Memory B cell (primary cell): ENCODE results near the gene MTPN.

Experiments used
- ATAC-seq: fragments of 150-1000 bp; cut with Tn5 transposase; 2 replicates; pipeline ENCODE4 v1.10.0; 2021; ENCODE audit warnings: low read depth, mild to moderate bottlenecking, moderate library complexity
- DNase-seq, 2 donors: peaks; one replicate each; pipeline ENCODE4 v3.0.0; 2022; ENCODE audit warnings: low spot score in 2 of 2
- H3K27ac Mint-ChIP-seq: one replicate; pipeline ENCODE4 v1.8.0; 2022; ENCODE audit warnings: mild to moderate bottlenecking, moderate library complexity, mixed read lengths
- H3K27me3 Mint-ChIP-seq: one replicate; pipeline ENCODE4 v1.8.0; 2022; ENCODE audit warnings: mixed read lengths
- H3K36me3 Mint-ChIP-seq: one replicate; pipeline ENCODE4 v1.8.0; 2022; ENCODE audit warnings: mild to moderate bottlenecking, mixed read lengths
- H3K4me1 Mint-ChIP-seq: one replicate; pipeline ENCODE4 v1.8.0; 2022; ENCODE audit warnings: mixed read lengths
- H3K4me3 Mint-ChIP-seq: one replicate; pipeline ENCODE4 v1.8.0; 2022; ENCODE audit warnings: mild to moderate bottlenecking, moderate library complexity, mixed read lengths
- H3K9me3 Mint-ChIP-seq: one replicate; pipeline ENCODE4 v1.8.0; 2022; ENCODE audit warnings: mixed read lengths

The MTPN gene

GRCh38 chr7:136000288-136000913, 23.2 kb upstream of the MTPN start:
- no peak for DNase-seq
- no peak overlapping the region for H3K4me3 Mint-ChIP-seq
- H3K36me3 Mint-ChIP-seq, result peaks cover 14% of the 10 kb centered on the region
- no peaks in the 10 kb centered on the region for H3K27me3 Mint-ChIP-seq
- H3K27ac Mint-ChIP-seq, result no peak overlapping the region
- peaks cover 7% of the 10 kb centered on the region for H3K9me3 Mint-ChIP-seq
- peaks cover 2% of the 10 kb centered on the region for H3K4me1 Mint-ChIP-seq
- no peak for ATAC-seq

- Mint-ChIP-seq H3K27ac (no peak overlapping the region), H3K27me3 (no peaks in the 10 kb centered on the region), H3K36me3 (peaks cover 14% of the 10 kb centered on the region), H3K4me3 (no peak overlapping the region), H3K4me1 (peaks cover 13% of the 10 kb centered on the region), H3K9me3 (peaks cover 7% of the 10 kb centered on the region)
- no peak for DNase-seq
- ATAC-seq, result no peak
Observed at GRCh38 chr7:135998081-135998480, 20.9 kb upstream of the MTPN start.

GRCh38 chr7:135995748-135996147, 18.6 kb upstream of the MTPN start:
- peaks cover 13% of the 10 kb centered on the region for H3K4me1 Mint-ChIP-seq
- H3K9me3 Mint-ChIP-seq, result peaks cover 5% of the 10 kb centered on the region
- no peak for ATAC-seq
- no peaks in the 10 kb centered on the region for H3K27me3 Mint-ChIP-seq
- DNase-seq, result no peak
- H3K27ac Mint-ChIP-seq, result no peak overlapping the region
- H3K36me3 Mint-ChIP-seq, result peaks cover 12% of the 10 kb centered on the region
- no peak overlapping the region for H3K4me3 Mint-ChIP-seq

- no peak overlapping the region for H3K27ac Mint-ChIP-seq
- DNase-seq (no peak), ATAC-seq (no peak)
- H3K36me3 Mint-ChIP-seq, result peaks cover 8% of the 10 kb centered on the region
- H3K4me3 Mint-ChIP-seq, result no peak overlapping the region
- H3K9me3 Mint-ChIP-seq, result no peaks in the 10 kb centered on the region
- H3K27me3 Mint-ChIP-seq, result no peaks in the 10 kb centered on the region
- peaks cover 20% of the 10 kb centered on the region for H3K4me1 Mint-ChIP-seq
Observed at GRCh38 chr7:135994466-135995205, 17.5 kb upstream of the MTPN start.

GRCh38 chr7:135993950-135994349, 16.8 kb upstream of the MTPN start:
- Mint-ChIP-seq H3K9me3 (no peaks in the 10 kb centered on the region), H3K27ac (peak overlapping the region; percentile 41), H3K36me3 (peaks cover 8% of the 10 kb centered on the region), H3K4me3 (peak overlapping the region; percentile 41), H3K27me3 (no peaks in the 10 kb centered on the region), H3K4me1 (peaks cover 20% of the 10 kb centered on the region)
- DNase-seq (no peak), ATAC-seq (peak; percentile 78)

- Mint-ChIP-seq H3K9me3 (no peaks in the 10 kb centered on the region), H3K4me1 (peaks cover 26% of the 10 kb centered on the region), H3K4me3 (no peak overlapping the region), H3K27me3 (no peaks in the 10 kb centered on the region), H3K27ac (no peak overlapping the region), H3K36me3 (no peaks in the 10 kb centered on the region)
- DNase-seq (no peak), ATAC-seq (no peak)
Observed at GRCh38 chr7:135991906-135992305, 14.7 kb upstream of the MTPN start.

- Mint-ChIP-seq H3K4me3 (no peak overlapping the region), H3K36me3 (no peaks in the 10 kb centered on the region), H3K9me3 (no peaks in the 10 kb centered on the region), H3K27me3 (no peaks in the 10 kb centered on the region), H3K27ac (no peak overlapping the region), H3K4me1 (peaks cover 26% of the 10 kb centered on the region)
- no peak for DNase-seq
- ATAC-seq, result no peak
Observed at GRCh38 chr7:135991322-135991721, 14.2 kb upstream of the MTPN start.

GRCh38 chr7:135990258-135990657, 13.1 kb upstream of the MTPN start:
- Mint-ChIP-seq H3K4me1 (peaks cover 26% of the 10 kb centered on the region), H3K4me3 (no peak overlapping the region), H3K36me3 (no peaks in the 10 kb centered on the region), H3K9me3 (no peaks in the 10 kb centered on the region), H3K27ac (peak overlapping the region; percentile 38), H3K27me3 (no peaks in the 10 kb centered on the region)
- ATAC-seq (no peak), DNase-seq (no peak)

- DNase-seq, result no peak
- Mint-ChIP-seq H3K36me3 (no peaks in the 10 kb centered on the region), H3K4me1 (peaks cover 34% of the 10 kb centered on the region), H3K9me3 (no peaks in the 10 kb centered on the region), H3K4me3 (peak overlapping the region; percentile 78), H3K27ac (peak overlapping the region; percentile 40), H3K27me3 (no peaks in the 10 kb centered on the region)
- ATAC-seq, result no peak
Observed at GRCh38 chr7:135981958-135982646, 4.9 kb upstream of the MTPN start.

GRCh38 chr7:135980665-135981180, 3.6 kb upstream of the MTPN start:
- DNase-seq, result peak; percentile 28 to 69
- Mint-ChIP-seq H3K4me3 (peak overlapping the region; percentile 78), H3K4me1 (peaks cover 34% of the 10 kb centered on the region), H3K36me3 (no peaks in the 10 kb centered on the region), H3K27me3 (no peaks in the 10 kb centered on the region), H3K27ac (peak overlapping the region; percentile 40), H3K9me3 (no peaks in the 10 kb centered on the region)
- peak; percentile 65 for ATAC-seq

GRCh38 chr7:135980012-135980551, 2.9 kb upstream of the MTPN start:
- Mint-ChIP-seq H3K27ac (peak overlapping the region; percentile 40), H3K4me1 (peaks cover 35% of the 10 kb centered on the region), H3K36me3 (peaks cover 2% of the 10 kb centered on the region), H3K4me3 (peak overlapping the region; percentile 78), H3K9me3 (no peaks in the 10 kb centered on the region), H3K27me3 (no peaks in the 10 kb centered on the region)
- ATAC-seq (no peak), DNase-seq (no peak)

- Mint-ChIP-seq H3K9me3 (no peaks in the 10 kb centered on the region), H3K36me3 (peaks cover 3% of the 10 kb centered on the region), H3K27ac (peak overlapping the region; percentile 40), H3K27me3 (no peaks in the 10 kb centered on the region), H3K4me3 (peak overlapping the region; percentile 4), H3K4me1 (peaks cover 37% of the 10 kb centered on the region)
- DNase-seq (no peak), ATAC-seq (no peak)
Observed at GRCh38 chr7:135979471-135980011, 2.4 kb upstream of the MTPN start.

GRCh38 chr7:135978624-135979023, 1.5 kb upstream of the MTPN start:
- Mint-ChIP-seq H3K4me3 (no peak overlapping the region), H3K27me3 (no peaks in the 10 kb centered on the region), H3K36me3 (peaks cover 6% of the 10 kb centered on the region), H3K9me3 (no peaks in the 10 kb centered on the region), H3K27ac (no peak overlapping the region), H3K4me1 (peaks cover 41% of the 10 kb centered on the region)
- no peak for ATAC-seq
- DNase-seq, result no peak

- Mint-ChIP-seq H3K27me3 (no peaks in the 10 kb centered on the region), H3K4me1 (peaks cover 46% of the 10 kb centered on the region), H3K27ac (peak overlapping the region; percentile 84), H3K36me3 (peaks cover 11% of the 10 kb centered on the region), H3K9me3 (no peaks in the 10 kb centered on the region), H3K4me3 (peak overlapping the region; percentile 98)
- no peak for ATAC-seq
- DNase-seq, result no peak
Observed at GRCh38 chr7:135977742-135978066, 545 bp upstream of the MTPN start.
